ENCODE measurements around the gene NTRK2.

- no peak for TF ChIP-seq POLR2AphosphoS5 (IDR thresholded peaks at IDR 0.05; ENCODE audit: insufficient read depth in 1 of 2, low read depth in 1 of 2)
- TF ChIP-seq CTCF (IDR thresholded peaks at IDR 0.05): no peak
Measured at GRCh38 chr9:84880835-84881234, 211.3 kb downstream of the NTRK2 start.

All from vagina (tissue), 2 donors.